Neural crest cell (in vitro differentiated cells): ENCODE data around the gene AGTRAP. TPM values are rescaled to one million over a fixed set of nuclear protein-coding genes. Genes with fewer than 3 reads are reported as not detected.

Experiments
- DNase-seq: peaks from one replicate; pipeline ENCODE4 v3.0.0; 2021; ENCODE audit warnings: low read depth, mixed read lengths, low spot score
- H3K27ac Mint-ChIP-seq: one replicate; pipeline ENCODE4 v1.8.0; 2021; ENCODE audit warnings: mild to moderate bottlenecking, mixed read lengths; ENCODE audit not compliant: unreplicated experiment
- H3K27me3 Mint-ChIP-seq: 2 replicates; pipeline ENCODE4 v1.8.0; 2021; ENCODE audit warnings: low read depth, mild to moderate bottlenecking, mixed read lengths
- H3K36me3 Mint-ChIP-seq: 2 replicates; pipeline ENCODE4 v1.8.0; 2021; ENCODE audit warnings: low read depth, mild to moderate bottlenecking, mixed read lengths
- H3K4me1 Mint-ChIP-seq: 2 replicates; pipeline ENCODE4 v1.8.0; 2021; ENCODE audit warnings: mixed read lengths
- H3K4me3 Mint-ChIP-seq: one replicate; pipeline ENCODE4 v1.8.0; 2021; ENCODE audit warnings: mild to moderate bottlenecking, mixed read lengths
- H3K9me3 Mint-ChIP-seq: 2 replicates; pipeline ENCODE4 v1.8.0; 2021; ENCODE audit warnings: mixed read lengths
- CTCF ChIP-seq: fragments of 200-600 bp; sonication (generic); conservative IDR thresholded peaks from 2 replicates; pipeline ENCODE4 v1.5.0; 2021; ENCODE audit warnings: antibody characterized with exemption, mild to moderate bottlenecking
- total RNA-seq: library from RNA; stranded (reverse); gene quantifications from 2 replicates; pipeline ENCODE4 v1.2.1, GENCODE V29; 2021

The AGTRAP gene
- total RNA-seq, 1 donor from 2014 or later, result 36.9 TPM

GRCh38 chr1:11730429-11730891, 5.5 kb upstream of the AGTRAP start:
- no peak overlapping the region for H3K4me3 Mint-ChIP-seq
- H3K27ac Mint-ChIP-seq, result no peak overlapping the region
- no peaks in the 10 kb centered on the region for H3K27me3 Mint-ChIP-seq
- H3K4me1 Mint-ChIP-seq, result peaks cover 24% of the 10 kb centered on the region
- DNase-seq, result no peak
- no peak for TF ChIP-seq CTCF
- H3K9me3 Mint-ChIP-seq, result no peaks in the 10 kb centered on the region
- no peaks in the 10 kb centered on the region for H3K36me3 Mint-ChIP-seq

- Mint-ChIP-seq H3K27ac (peak overlapping the region; percentile 46), H3K27me3 (no peaks in the 10 kb centered on the region), H3K36me3 (no peaks in the 10 kb centered on the region), H3K4me3 (peak overlapping the region; percentile 78), H3K9me3 (no peaks in the 10 kb centered on the region), H3K4me1 (peaks cover 29% of the 10 kb centered on the region)
- no peak for TF ChIP-seq CTCF
- DNase-seq, result peak; percentile 21
Measured at GRCh38 chr1:11731691-11732283, 4.1 kb upstream of the AGTRAP start.

- Mint-ChIP-seq H3K4me3 (no peak overlapping the region), H3K27me3 (no peaks in the 10 kb centered on the region), H3K9me3 (no peaks in the 10 kb centered on the region), H3K4me1 (peaks cover 34% of the 10 kb centered on the region), H3K36me3 (no peaks in the 10 kb centered on the region), H3K27ac (no peak overlapping the region)
- no peak for DNase-seq
- TF ChIP-seq CTCF, result no peak
Measured at GRCh38 chr1:11733306-11733705, 2.6 kb upstream of the AGTRAP start.

- DNase-seq, result no peak
- no peak overlapping the region for H3K27ac Mint-ChIP-seq
- no peak for TF ChIP-seq CTCF
- H3K4me1 Mint-ChIP-seq, result peaks cover 27% of the 10 kb centered on the region
- no peaks in the 10 kb centered on the region for H3K9me3 Mint-ChIP-seq
- H3K36me3 Mint-ChIP-seq, result no peaks in the 10 kb centered on the region
- H3K4me3 Mint-ChIP-seq, result peak overlapping the region; percentile 95
- no peaks in the 10 kb centered on the region for H3K27me3 Mint-ChIP-seq
Measured at GRCh38 chr1:11735531-11735853, 444 bp upstream of the AGTRAP start.

- no peak for TF ChIP-seq CTCF
- H3K27me3 Mint-ChIP-seq, result no peaks in the 10 kb centered on the region
- no peak for DNase-seq
- H3K27ac Mint-ChIP-seq, result no peak overlapping the region
- no peaks in the 10 kb centered on the region for H3K36me3 Mint-ChIP-seq
- H3K4me1 Mint-ChIP-seq, result peaks cover 17% of the 10 kb centered on the region
- no peaks in the 10 kb centered on the region for H3K9me3 Mint-ChIP-seq
- peak overlapping the region; percentile 95 for H3K4me3 Mint-ChIP-seq
Measured at GRCh38 chr1:11736746-11737639, 1.1 kb downstream of the AGTRAP start.
